GM19397 (cell line): ENCODE results near the gene RNU1-3.
"Not testable (repeated sequence)": the region's sequence is repeated elsewhere in the genome, so short reads cannot be mapped to it uniquely, and the experiment has no call there.

Source experiments
- ATAC-seq: cut with Tn5 transposase; IDR thresholded peaks from one replicate; pipeline ENCODE4 v1.9.1; 2021; ENCODE audit warnings: mild to moderate bottlenecking, moderate library complexity; ENCODE audit not compliant: unreplicated experiment

The RNU1-3 gene

DNA sequence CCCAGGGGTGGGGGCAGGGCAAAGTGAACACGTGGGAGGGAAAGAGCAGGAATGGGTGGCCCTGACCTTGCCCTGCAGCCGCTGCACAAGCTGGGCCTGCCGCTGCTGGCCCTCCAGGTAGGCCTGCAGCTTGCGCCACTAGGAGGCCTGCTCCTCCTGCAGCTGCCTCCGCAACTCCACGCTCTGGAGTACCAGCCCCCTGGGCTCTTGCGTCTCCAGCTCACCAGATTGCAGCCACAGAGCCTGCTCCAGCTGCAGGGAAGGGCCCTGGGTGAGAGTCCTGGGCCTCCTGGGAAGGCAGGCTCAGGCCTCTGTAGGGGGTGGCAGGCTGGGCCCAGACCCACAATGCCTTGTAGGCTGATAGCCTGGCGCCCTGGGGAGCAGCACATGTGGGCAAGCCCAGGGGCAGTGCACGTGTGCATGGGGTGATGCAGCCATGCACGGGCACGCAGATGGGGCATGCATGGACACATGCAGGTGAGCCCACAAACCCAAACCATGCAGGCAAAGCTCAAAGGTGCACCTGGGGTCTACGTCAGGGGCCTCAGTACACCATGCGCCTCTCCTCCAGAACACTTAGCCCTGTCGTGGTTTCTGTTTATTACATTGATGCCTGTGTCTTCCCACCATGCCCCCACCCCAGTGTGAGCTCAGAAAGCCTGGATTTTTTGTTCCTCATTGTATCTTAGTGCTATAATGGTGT is 9.6 kb downstream of the RNU1-3 start:
- not testable (repeated sequence) for ATAC-seq

DNA sequence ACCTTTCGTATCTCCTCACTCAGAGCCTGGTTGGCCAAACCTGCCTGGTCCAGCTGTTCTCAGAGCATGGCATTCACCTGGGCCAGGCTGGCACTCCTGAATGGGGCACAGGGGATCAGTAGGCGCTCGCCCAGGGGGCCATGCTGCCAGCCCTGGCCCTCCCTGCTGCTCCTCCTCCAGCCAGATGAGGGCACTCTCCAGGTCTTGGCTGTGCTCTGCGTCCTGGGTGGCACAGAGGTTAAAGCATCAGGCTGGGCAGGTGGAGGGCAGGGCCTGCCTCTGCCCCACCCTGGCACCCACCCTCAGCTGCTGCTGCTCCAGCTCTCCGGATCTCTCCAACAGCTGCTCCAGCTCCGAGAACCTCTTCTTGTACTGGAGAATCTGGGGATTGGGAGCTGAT is 10.2 kb downstream of the RNU1-3 start:
- ATAC-seq: not testable (repeated sequence)

DNA sequence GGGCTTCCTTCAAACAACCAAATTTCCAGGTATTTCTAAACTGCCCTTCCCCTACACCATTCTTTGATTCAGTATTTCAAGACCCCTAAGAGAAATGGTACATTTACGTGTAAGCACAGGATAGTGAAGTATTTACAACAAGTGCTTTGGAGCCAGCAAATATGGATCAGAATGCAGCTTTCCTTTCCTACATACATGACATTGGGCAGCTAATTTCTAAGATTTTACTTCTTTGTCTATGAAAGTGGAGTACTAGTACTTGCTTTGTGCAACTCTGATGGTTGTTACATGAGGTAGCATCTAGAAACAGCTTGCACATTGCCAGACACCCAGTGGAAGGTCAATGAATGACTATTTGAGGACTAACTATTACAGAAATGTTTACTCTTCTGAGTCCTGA is 15.2 kb downstream of the RNU1-3 start:
- not testable (repeated sequence) for ATAC-seq

DNA sequence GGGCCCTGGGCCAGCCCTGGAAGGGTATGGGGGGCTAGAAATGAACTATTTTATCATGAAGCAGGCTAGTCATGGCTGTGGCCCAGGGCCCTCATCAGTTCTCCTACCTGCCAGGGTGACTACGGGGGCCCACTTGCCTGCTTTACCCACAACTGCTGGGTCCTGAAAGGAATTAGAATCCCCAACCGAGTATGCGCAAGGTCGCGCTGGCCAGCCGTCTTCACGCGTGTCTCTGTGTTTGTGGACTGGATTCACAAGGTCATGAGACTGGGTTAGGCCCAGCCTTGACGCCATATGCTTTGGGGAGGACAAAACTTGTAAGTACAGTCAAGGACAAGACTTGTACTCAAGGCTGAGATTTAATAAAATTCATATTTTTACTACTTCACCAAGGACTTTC is 16.8 kb downstream of the RNU1-3 start:
- ATAC-seq: not testable (repeated sequence)

DNA sequence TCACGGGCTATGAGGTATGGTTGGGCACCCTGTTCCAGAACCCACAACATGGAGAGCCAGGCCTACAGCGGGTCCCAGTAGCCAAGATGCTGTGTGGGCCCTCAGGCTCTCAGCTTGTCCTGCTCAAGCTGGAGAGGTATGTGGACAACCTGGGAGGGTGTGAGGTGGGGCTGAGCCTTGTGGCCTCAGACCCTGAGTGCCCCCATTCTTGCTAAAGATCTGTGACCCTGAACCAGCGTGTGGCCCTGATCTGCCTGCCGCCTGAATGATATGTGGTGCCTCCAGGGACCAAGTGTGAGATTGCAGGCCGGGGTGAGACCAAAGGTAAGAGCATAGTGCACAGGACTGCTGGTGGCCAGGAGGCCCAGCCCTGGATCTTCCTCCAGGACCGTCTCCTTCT is 17.4 kb downstream of the RNU1-3 start:
- not testable (repeated sequence) for ATAC-seq

DNA sequence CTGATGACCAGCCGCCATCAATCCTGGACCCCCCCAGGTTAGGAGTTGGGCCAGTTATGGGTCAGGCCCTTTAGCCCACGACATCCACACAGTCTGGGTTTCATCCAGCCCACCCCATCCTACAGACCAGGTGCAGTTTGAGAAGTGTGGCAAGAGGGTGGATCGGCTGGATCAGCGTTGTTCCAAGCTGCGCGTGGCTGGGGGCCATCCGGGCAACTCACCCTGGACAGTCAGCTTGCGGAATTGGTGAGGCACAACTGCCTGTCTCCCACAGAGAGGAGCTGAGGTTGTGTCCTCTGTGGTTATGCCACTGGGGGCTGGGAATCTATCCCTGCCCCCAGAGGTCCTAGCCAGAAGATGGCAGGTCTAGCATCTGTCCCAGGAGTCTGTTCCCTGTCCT is 18.0 kb downstream of the RNU1-3 start:
- not testable (repeated sequence) for ATAC-seq

DNA sequence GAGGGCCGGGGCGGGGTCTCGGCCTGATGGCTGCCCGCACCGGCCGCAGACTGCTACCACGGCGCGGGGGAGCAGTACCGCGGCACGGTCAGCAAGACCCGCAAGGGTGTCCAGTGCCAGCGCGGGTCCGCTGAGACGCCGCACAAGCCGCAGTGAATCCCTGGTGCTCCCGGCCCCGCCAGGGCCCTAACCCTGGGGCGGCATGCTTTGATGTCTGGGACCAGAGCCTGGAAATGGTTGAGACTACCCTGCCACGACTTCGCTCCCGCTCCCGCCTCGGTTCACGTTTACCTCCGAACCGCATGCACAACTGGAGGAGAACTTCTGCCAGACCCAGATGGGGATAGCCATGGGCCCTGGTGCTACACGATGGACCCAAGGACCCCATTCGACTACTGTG is 18.5 kb downstream of the RNU1-3 start:
- ATAC-seq: not testable (repeated sequence)

DNA sequence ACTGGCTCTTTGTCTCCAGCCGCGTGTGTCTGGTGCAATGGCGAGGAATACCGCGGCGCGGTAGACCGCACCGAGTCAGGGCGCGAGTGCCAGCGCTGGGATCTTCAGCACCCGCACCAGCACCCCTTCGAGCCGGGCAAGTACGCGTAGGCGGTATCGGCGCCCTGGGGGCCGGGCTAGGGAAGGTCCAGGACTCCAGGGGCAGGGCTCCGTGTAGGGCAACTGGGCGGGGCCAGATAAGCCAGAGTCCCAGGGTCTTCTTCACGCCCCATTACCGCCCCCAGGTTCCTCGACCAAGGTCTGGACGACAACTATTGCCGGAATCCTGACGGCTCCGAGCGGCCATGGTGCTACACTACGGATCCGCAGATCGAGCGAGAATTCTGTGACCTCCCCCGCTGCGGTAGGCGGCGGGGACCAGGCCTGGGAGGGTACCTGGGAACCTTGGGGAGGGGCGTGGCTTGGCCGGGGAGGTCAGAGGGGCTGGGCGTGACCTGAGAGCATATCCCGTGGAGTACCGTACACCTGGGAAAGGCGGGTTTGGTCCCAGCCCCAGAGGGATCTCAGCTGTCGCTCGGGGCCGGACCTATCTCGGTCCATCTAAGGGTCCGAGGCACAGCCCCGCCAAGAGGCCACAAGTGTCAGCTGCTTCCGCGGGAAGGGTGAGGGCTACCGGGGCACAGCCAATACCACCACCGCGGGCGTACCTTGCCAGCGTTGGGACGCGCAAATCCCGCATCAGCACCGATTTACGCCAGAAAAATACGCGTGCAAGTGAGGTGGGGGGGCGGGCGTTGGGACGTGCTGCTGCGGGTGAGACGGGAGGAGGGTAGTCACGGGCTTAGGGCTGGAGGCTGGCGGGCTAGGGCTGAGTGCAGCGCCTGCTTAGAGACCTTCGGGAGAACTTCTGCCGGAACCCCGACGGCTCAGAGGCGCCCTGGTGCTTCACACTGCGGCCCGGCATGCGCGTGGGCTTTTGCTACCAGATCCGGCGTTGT is 19.3 kb downstream of the RNU1-3 start:
- not testable (repeated sequence) for ATAC-seq

DNA sequence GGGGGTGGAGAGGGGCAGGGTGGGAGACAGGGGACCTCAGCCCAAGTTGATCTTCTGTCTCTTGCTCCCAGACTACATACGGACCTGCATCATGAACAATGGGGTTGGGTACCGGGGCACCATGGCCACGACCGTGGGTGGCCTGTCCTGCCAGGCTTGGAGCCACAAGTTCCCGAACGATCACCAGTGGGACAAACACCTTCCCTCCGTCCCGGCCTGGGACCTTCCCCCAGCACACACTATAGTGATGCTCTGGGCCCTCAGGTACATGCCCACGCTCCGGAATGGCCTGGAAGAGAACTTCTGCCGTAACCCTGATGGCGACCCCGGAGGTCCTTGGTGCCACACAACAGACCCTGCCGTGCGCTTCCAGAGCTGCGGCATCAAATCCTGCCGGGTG is 20.0 kb downstream of the RNU1-3 start:
- ATAC-seq: not testable (repeated sequence)

DNA sequence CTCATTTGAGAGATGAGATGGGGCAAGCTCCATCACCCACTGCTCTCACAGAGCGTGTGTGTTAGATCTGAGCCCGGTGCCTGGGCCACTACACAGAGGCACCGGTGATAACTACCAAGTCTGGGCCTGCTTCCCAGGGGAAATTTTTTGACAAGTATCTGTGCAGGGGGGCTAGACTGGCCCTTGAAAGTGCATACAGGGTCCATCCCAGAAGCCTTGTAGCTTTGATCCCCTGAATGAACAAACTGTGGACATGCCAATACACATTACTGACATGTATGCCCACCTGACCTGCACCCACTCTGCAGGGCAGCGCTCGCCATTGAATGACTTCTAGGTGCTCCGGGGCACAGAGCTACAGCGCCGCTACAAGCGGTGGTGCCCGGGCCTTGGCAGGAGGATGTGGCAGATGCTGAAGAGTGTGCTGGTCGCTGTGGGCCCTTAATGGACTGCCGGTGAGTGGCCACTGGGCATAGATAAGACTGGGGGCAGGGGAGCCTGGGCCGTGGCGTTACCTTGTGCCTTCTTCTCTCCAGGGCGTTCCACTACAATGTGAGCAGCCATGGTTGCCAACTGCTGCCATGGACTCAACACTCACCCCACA is 20.6 kb downstream of the RNU1-3 start:
- ATAC-seq: not testable (repeated sequence)

DNA sequence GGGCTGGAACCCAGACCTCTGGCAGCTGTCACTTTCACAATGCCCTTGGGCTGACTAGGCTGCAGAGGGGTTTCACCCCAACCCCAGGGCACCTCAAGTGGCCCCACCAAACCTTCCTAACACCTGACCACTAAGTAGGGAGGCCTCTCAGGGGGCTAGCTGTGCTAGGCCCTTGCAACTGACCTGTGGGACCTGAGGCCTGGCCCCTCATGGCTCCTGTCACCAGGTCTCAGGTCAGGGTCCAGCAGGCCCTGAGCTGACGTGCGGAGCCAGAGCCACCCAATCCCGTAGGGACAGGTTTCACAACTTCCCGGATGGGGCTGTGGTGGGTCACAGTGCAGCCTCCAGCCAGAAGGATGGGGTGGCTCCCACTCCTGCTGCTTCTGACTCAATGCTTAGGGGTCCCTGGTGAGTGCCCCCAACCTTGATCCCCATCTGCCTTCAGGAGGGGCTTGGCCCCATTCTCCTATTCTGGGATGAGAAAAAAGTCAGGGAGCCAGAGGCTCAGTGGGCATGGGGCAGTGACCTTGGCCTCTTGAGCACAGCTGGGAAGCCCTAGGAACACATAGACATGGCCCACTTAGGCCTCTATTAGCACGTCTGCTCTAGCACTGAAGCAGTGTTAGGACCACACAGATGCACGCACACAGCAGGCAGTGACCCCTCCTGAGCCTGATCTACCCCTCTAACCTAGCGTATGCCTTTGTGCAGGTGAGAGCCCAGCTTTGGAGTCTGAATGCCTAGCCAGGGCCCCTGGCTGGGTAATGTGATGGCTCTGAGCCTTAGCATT is 21.3 kb downstream of the RNU1-3 start:
- not testable (repeated sequence) for ATAC-seq

DNA sequence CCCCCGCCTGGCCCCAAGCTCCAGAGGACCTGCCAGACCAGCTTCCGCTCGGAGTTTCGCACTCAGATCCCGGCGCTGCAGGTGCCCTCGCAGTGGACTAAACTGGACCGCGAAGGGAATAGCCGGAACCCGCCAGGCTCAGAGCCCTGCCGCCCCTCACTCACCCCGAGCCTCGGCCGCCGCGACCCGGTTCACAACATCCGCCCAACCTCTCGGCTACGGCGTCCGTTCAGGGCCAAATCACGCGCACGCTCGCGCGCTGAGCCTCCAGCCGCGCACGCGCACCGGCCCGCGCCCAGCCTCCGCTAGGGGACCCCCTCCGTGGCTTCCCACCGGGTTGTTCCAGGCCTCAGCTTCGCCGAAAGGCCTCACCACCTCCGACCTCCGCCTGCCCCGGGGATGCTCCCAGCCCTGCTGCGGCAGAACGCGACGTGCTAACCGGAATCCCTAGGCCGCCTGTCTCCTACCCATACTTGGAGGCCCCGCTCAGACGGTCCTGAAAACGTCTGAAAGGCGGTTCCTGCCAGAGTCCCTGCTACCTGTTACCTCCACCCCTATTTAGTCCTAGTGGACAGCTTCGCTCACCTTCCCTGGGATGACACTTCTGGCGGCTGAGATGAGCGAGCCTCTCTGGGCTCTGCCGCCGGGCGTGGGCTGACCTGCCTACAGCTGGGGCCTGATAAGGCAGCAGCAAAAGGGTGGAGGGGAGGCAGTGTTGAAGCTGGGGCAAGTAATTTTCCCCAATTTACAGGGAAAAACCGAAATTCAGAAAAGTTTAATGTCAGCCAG is 22.1 kb downstream of the RNU1-3 start:
- ATAC-seq: peak; percentile 79

DNA sequence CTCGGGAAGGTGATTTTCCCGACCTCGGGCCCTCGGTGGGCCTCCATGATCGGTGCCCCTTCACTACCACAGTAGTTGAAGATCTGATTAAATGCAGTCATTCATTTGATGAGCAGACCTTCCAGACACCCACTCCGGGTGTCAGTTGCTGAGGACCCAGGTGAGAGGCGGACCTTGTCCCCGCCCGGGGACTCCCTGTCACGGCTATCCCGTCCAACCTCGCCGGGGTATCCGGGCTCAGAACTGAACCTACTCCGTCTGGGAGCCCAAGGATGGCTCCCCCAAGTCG is 22.6 kb downstream of the RNU1-3 start:
- no peak for ATAC-seq

DNA sequence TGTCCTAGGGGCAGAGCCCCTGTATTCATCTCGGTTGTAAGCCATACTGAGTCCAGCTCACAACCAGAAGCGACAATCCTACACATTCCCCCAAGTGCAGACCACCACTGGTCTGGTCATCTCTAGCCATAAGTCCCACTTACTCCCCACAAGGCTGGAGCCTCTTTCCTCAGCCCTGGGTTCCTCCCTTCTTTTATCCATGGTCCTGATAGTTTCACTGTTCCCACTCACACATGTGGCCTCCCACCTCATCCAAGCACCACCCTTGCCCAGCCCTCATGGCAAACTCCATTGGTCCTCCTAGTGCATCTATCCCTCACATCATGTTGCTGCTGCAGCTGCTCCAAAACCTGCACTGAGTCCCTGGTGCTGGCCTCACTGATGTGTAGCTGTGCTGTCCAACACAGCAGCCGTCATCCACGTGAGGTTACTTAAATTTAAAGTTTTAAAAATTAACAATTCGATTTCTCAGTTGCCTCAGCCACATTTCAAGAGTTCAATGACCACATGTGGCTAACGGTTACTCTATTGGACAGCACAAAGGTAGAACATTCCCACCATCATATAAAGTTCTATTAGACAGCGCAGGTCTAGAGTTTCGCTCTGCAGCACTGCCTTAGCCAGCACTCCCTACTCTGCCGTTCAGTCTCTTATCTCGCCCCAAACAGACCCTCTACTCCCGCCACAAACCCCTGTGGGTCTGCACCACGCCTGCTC is 23.1 kb downstream of the RNU1-3 start:
- ATAC-seq: not testable (repeated sequence)

DNA sequence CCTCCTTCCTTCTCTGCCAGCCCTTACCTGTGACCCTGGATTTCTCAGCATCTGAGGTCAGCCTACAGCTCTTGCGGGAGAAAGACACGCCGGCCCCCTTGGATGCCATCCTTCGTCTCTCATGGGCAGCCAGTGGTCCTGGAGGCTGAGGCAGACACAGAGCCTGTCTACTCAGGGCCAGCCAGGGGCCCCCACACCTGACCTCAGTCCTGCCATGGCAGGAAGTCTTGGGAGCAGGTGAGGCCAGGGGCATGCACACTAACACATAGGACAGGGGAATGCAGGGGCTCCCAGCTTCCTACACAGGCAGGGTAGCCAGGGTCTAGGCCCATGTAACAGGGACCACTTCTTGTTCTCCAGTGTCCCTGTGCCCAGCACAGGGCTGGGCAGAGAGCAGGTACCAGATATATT is 23.7 kb downstream of the RNU1-3 start:
- not testable (repeated sequence) for ATAC-seq

DNA sequence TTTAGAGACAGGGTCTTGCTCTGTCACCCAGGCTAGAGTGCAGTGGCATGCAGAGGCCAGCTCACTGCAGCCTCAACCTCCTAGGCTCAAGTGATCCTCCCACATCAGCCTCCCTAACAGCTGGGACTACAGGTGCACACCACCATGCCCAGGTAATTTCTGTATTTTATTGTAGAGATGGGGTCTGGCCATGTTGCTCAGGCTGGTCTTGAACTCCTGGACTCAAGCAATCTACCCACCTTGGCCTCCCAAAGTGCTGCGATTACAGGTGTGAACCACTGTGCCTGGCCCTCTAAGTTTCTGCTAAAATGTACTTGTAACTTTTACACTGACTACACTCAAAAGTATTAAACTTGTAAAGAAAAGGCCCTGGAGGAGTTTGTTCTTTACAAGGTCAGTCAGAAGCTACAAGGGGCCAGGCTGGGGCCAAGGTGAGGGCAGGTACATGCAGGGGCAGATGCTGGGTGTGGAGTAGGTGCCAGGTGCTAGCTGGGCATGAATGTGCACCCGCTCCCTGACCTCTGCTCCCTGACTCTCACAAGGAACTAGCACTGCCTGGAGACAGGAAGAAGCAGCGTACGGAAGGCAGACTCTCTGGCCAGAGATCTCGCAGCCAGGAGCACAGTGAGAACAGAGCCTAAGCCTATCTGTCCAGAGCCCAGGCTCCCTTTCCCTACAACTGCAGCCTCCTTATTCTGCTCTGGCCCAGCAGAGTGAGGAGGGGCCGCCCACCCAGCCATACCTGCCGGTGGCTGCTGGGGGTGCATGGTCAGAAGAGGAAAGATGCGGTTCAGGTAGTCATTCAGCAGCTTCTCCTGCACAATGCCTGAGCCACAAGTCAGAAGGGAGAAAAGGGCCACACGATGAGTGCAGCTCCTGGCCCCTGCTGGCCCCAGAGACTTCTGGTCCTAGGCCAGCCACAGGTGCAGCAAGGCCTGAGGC is 24.5 kb downstream of the RNU1-3 start:
- ATAC-seq: not testable (repeated sequence)

DNA sequence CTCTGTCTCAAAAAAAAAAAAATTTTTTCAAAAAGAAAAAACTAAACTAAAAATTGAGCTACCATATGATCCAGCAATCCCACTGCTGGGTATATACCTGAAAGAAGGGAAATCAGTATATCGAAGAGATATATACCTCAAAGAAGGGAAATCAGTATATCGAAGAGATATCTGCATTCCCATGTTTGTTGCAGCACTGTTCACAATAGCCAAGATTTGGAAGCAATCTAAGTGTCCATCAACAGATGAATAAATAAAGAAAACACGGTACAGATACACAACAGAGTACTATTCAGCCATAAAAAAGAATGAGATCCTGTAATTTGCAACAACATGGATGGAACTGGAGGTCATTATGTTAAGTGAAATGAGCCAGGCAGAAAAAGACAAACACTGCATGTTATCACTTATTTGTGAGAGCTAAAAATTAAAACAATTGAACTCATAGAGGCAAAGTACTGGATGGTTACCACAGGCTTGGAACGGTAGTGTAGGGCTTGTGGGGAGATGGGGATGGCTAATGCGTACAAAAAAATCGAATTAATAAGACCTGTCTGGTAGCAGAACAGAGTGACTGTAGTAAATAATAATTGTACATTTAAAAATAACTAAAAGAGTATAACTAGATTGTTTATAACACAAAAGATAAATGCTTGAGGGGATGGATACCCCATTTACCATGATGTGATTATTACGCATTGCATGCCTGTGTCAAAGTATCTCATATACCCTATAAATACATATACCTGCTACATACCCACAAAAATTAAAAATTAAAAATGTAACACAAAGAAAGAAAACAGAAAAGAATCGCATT is 25.4 kb downstream of the RNU1-3 start:
- not testable (repeated sequence) for ATAC-seq
